Esophagus squamous epithelium (tissue), 5 donors: ENCODE results near the gene FOXJ3. TPM values are rescaled to one million over a fixed set of nuclear protein-coding genes. Genes with fewer than 3 reads are reported as not detected.

Experiments used
- DNase-seq: peaks from one replicate; lab custom pipeline; 2025; lab: John Stamatoyannopoulos, UW
- H3K27ac ChIP-seq, 4 donors: fragments of 200-600 bp; sonication (generic); one replicate each; pipeline ENCODE4 v1.5.1; 2016 to 2019; ENCODE audit warnings: mild to moderate bottlenecking in 1 of 4
- H3K27me3 ChIP-seq, 4 donors: fragments of 200-600 bp; sonication (generic); 1 replicate in 3 of 4; 2 replicates in 1 of 4; pipeline versions ENCODE4 v1.5.1 to v1.6.0; 2017 to 2021; ENCODE audit warnings: antibody characterized with exemption in 1 of 4
- H3K36me3 ChIP-seq, 3 donors: fragments of 200-600 bp; sonication (generic); one replicate each; pipeline ENCODE4 v1.5.1; 2016 to 2019
- H3K4me1 ChIP-seq, 3 donors: fragments of 200-600 bp; sonication (generic); one replicate each; pipeline ENCODE4 v1.5.1; 2017 to 2019
- H3K4me3 ChIP-seq, 4 donors: fragments of 200-600 bp; sonication (generic); 1 replicate in 3 of 4; 2 replicates in 1 of 4; pipeline ENCODE4 v1.5.1; 2016 to 2019; ENCODE audit warnings: mild to moderate bottlenecking in 2 of 4, moderate library complexity in 1 of 4
- H3K9me3 ChIP-seq, 3 donors: fragments of 200-600 bp; sonication (generic); one replicate each; pipeline ENCODE4 v1.5.1; 2016 to 2019
- CTCF ChIP-seq, 6 experiments: fragments of 450-650 bp in 4 of 6; fragments of 200-600 bp in 2 of 6; sonication (generic) in 2 of 6; IDR thresholded peaks; one replicate each; pipeline ENCODE4 v1.5.1; 2016 to 2019; ENCODE audit warnings: antibody characterized with exemption in 6 of 6, mild to moderate bottlenecking in 4 of 6, moderate library complexity in 4 of 6
- POLR2A ChIP-seq, 4 donors: fragments of 450-650 bp; IDR thresholded peaks; one replicate each; pipeline ENCODE4 v1.6.1; 2017; ENCODE audit warnings: antibody characterized with exemption in 4 of 4, mild to moderate bottlenecking in 4 of 4, moderate library complexity in 3 of 4
- WGBS, 2 donors: methylation state at CpG; one replicate each; pipeline ENCODE4 v1.1.5; 2018; 5-methylcytosine and 5-hydroxymethylcytosine counted together
- intact Hi-C: fragments of 100-400 bp; cut with DNase I; formaldehyde crosslinking; loops from one replicate; pipeline ENCODE4 v1.15.0; 2022
- total RNA-seq, 4 donors: library from RNA; depleted of rRNA; stranded (reverse); fragments of >200 nt; gene quantifications; one replicate each; pipeline ENCODE4 v1.1.0, GENCODE V29; 2016
- donor health status: DM: yes; HTN: yes; CAD: no.

FOXJ3 gene
- total RNA-seq, 4 donors from 2014 or later: 18.7 to 36.6 (median 27.5) TPM

- no peaks in the 10 kb centered on the region for H3K27me3 ChIP-seq
- TF ChIP-seq CTCF (IDR thresholded peaks at IDR 0.05) (no peak), POLR2A (IDR thresholded peaks at IDR 0.05) (no peak)
- H3K4me1 ChIP-seq: peaks cover 0 to 26% (median 0%) of the 10 kb centered on the region in 3 donors
- intact Hi-C loops: no loop called here
- no peaks in the 10 kb centered on the region for H3K9me3 ChIP-seq
- peaks cover 0 to 37% (median 0%) of the 10 kb centered on the region in 3 donors for H3K36me3 ChIP-seq
- 72 to 79% methylated on average over 2 of the region's 2 CpGs for WGBS, 2 donors
- no peak overlapping the region for H3K4me3 ChIP-seq
- no peak for DNase-seq
- no peak overlapping the region for H3K27ac ChIP-seq
Observed at GRCh38 chr1:42279055-42279454, 56.0 kb downstream of the FOXJ3 start.

GRCh38 chr1:42272920-42273319 lies 62.1 kb downstream of the FOXJ3 start:
- no peak for DNase-seq
- Histone ChIP-seq H3K27me3 (no peaks in the 10 kb centered on the region), H3K9me3 (no peaks in the 10 kb centered on the region), H3K27ac (no peak overlapping the region), H3K4me3 (no peak overlapping the region), H3K4me1 (no peaks in the 10 kb centered on the region), H3K36me3 (peaks cover 0 to 33% (median 0%) of the 10 kb centered on the region in 3 donors)
- WGBS, 2 donors: 83 to 87% methylated on average over 1 of the region's 1 CpG
- TF ChIP-seq CTCF (IDR thresholded peaks at IDR 0.05) (no peak), POLR2A (IDR thresholded peaks at IDR 0.05) (no peak)
- intact Hi-C loops: no loop called here

- no peak overlapping the region for H3K27ac ChIP-seq
- no peak overlapping the region for H3K4me3 ChIP-seq
- intact Hi-C loops: no loop called here
- peaks cover 0 to 10% (median 0%) of the 10 kb centered on the region in 3 donors for H3K36me3 ChIP-seq
- TF ChIP-seq CTCF (IDR thresholded peaks at IDR 0.05): no peak
- peaks cover 0 to 17% (median 4%) of the 10 kb centered on the region in 3 donors for H3K4me1 ChIP-seq
- no peak for DNase-seq
- H3K9me3 ChIP-seq: no peaks in the 10 kb centered on the region
- no peaks in the 10 kb centered on the region for H3K27me3 ChIP-seq
Observed at GRCh38 chr1:42267904-42268303, 67.1 kb downstream of the FOXJ3 start.

- WGBS, 2 donors: 67 to 71% methylated on average over 3 to 4 of the region's 4 CpGs
Observed at GRCh38 chr1:42266253-42267135, 68.5 kb downstream of the FOXJ3 start.

More at GRCh38 chr1:42266253-42267135, 68.5 kb downstream of the FOXJ3 start:
- H3K27me3 ChIP-seq: no peaks in the 10 kb centered on the region
- peaks cover 0 to 17% (median 4%) of the 10 kb centered on the region in 3 donors for H3K4me1 ChIP-seq
- DNase-seq: no peak
- no peak for TF ChIP-seq CTCF (IDR thresholded peaks at IDR 0.05)
- TF ChIP-seq POLR2A (IDR thresholded peaks at IDR 0.05): no peak
- H3K36me3 ChIP-seq: peaks cover 0 to 10% (median 0%) of the 10 kb centered on the region in 3 donors
- no peak overlapping the region for H3K4me3 ChIP-seq
- intact Hi-C loops: no loop called here
- no peak overlapping the region for H3K27ac ChIP-seq
- no peaks in the 10 kb centered on the region for H3K9me3 ChIP-seq
